Cardiac muscle cell (in vitro differentiated cells and primary cell): ENCODE measurements around the gene CLMN. TPM values are rescaled to one million over a fixed set of nuclear protein-coding genes. Genes with fewer than 3 reads are reported as not detected.

Source experiments
- DNase-seq, 2 donors: peaks; one replicate each; pipeline versions ENCODE4 v3.0.0 to v3.0.0-alpha.2; 2010 to 2017; ENCODE audit warnings: low read depth in 1 of 2, low spot score in 1 of 2
- H3K27ac ChIP-seq: fragments of 200-600 bp; sonication (generic); 2 replicates; pipeline ENCODE4 v1.5.1; 2016
- H3K27me3 ChIP-seq: fragments of 200-600 bp; sonication (generic); 2 replicates; pipeline ENCODE4 v1.6.0; 2016; ENCODE audit warnings: control low read depth
- H3K36me3 ChIP-seq: fragments of 200-600 bp; sonication (generic); 2 replicates; pipeline ENCODE4 v1.5.1; 2016; ENCODE audit warnings: control low read depth
- H3K4me1 ChIP-seq: fragments of 200-600 bp; sonication (generic); 2 replicates; pipeline ENCODE4 v1.8.1; 2017; ENCODE audit warnings: low read depth, mild to moderate bottlenecking, mixed run types
- H3K4me3 ChIP-seq: fragments of 200-600 bp; sonication (generic); 2 replicates; pipeline ENCODE4 v1.5.1; 2016; ENCODE audit warnings: mild to moderate bottlenecking
- H3K9me3 ChIP-seq: fragments of 200-600 bp; sonication (generic); 2 replicates; pipeline ENCODE4 v1.5.1; 2017; ENCODE audit warnings: low read depth, mild to moderate bottlenecking, control low read depth
- CTCF ChIP-seq: IDR thresholded peaks from 2 replicates; pipeline ENCODE4 v1.5.1; 2012; ENCODE audit warnings: low read depth, mild to moderate bottlenecking, low read length
- polyA plus RNA-seq: library from polyadenylated mRNA; unstranded; fragments of >200 nt; fragmentation: Nextera tagmentation; extraction: Ambion mirVana; gene quantifications from 2 replicates; pipeline ENCODE4 v1.2.1, GENCODE V29; 2016
- total RNA-seq: library from RNA; depleted of rRNA; stranded (reverse); fragments of >200 nt; gene quantifications from 2 replicates; pipeline ENCODE4 v1.2.3, GENCODE V29; 2016

CLMN gene
- total and polyA plus RNA-seq, 2 experiments from 2014 or later: 0.98 to 1.3 TPM

- Histone ChIP-seq H3K4me3 (no peak overlapping the region), H3K9me3 (no peaks in the 10 kb centered on the region), H3K36me3 (no peaks in the 10 kb centered on the region), H3K4me1 (peaks cover 15% of the 10 kb centered on the region), H3K27ac (no peak overlapping the region), H3K27me3 (no peaks in the 10 kb centered on the region)
- DNase-seq: no peak
- no peak for TF ChIP-seq CTCF
These were observed 154.2 kb downstream of the CLMN start for GRCh38 chr14:95165517-95165916.

DNA sequence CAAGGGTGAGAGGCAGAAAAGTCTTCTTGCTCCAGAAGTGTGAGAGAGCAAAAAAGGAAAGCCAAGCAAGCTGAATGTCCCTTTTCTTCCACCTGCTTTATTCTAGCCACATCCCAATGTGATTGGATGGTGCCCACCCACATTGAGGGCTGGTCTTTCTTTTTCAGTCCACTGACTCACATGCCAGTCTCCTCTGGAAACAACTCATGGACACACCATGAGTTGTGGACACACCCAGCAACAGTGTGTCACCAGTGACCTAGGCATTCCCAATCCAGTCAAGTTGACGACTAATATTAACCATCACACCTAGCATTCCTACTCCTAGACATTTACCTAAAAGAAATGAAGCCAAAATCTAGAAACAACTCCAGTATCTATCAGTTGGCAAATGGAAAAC lies 155.2 kb downstream of the CLMN start:
- peaks cover 15% of the 10 kb centered on the region for H3K4me1 ChIP-seq
- H3K4me3 ChIP-seq: no peak overlapping the region
- no peak for TF ChIP-seq CTCF

DNA sequence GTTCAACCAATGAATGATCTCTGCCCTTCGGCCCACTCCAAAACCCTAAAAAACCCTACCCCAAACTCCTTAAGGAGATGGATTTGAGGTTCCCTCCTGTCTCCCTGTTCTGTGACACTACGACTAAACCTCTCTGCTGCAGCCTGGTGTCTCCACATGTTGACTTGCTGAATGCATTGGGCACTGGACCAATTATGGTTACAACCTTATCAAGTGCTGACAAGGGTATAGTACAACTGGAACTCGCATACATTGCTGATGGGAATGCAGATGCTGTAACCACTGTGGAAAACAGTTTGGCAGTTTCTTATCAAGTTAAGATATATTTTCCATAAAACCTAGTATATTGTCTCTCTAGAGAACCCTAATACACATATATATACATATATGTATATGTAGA lies 156.0 kb downstream of the CLMN start:
- H3K4me1 ChIP-seq: peaks cover 15% of the 10 kb centered on the region
- H3K27ac ChIP-seq: no peak overlapping the region
- no peaks in the 10 kb centered on the region for H3K9me3 ChIP-seq
- no peak for TF ChIP-seq CTCF
- H3K27me3 ChIP-seq: no peaks in the 10 kb centered on the region
- DNase-seq: peak; percentile 39 to 86
- H3K4me3 ChIP-seq: no peak overlapping the region
- H3K36me3 ChIP-seq: no peaks in the 10 kb centered on the region

More for the DNA sequence above, 155.2 kb downstream of the CLMN start:
- no peaks in the 10 kb centered on the region for H3K27me3 ChIP-seq
- no peak overlapping the region for H3K27ac ChIP-seq
- H3K9me3 ChIP-seq: no peaks in the 10 kb centered on the region
- H3K36me3 ChIP-seq: no peaks in the 10 kb centered on the region
- no peak for DNase-seq

DNA sequence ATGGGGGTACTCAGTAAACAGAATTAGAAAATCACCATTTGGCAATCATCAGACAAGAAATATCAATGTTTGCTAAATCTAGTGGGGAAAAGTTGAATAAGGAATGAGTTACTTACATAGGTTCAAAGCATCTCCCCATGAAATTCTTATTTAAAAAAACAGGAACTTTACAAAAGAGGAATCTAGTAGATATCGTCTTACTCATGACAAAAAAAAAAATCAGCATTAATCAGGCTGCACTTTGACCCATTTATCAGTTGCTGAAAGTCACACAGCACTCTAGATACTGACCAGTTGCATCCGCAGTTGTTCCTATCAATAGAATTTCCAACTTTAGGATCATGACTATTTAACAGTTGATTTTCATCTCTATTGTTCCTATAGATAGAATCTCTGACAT lies 156.6 kb downstream of the CLMN start:
- Histone ChIP-seq H3K4me3 (no peak overlapping the region), H3K27ac (no peak overlapping the region), H3K36me3 (no peaks in the 10 kb centered on the region), H3K9me3 (no peaks in the 10 kb centered on the region), H3K27me3 (no peaks in the 10 kb centered on the region), H3K4me1 (peaks cover 15% of the 10 kb centered on the region)
- no peak for DNase-seq
- no peak for TF ChIP-seq CTCF

DNA sequence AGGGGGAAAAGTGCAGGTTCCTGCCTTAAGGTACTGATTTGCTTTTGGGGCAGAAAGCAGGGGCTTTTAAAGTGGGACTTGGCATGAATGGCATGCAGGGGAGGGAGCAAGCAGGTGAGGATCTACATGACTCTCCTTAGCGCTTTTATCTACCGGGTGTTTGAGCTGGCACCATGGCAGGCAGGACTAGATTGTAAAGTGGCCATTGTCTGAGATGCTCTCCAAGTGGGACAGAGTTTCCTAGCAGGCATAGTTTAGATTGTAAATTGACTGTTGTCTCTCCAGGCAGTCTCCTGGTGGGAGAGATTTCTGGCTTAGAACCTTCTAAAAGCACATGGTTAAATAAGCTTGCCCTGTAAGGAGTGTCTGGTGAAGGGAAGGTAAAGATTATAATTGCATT lies 157.1 kb downstream of the CLMN start:
- H3K4me3 ChIP-seq: no peak overlapping the region
- H3K27me3 ChIP-seq: no peaks in the 10 kb centered on the region
- peaks cover 15% of the 10 kb centered on the region for H3K4me1 ChIP-seq
- no peak for TF ChIP-seq CTCF
- no peak for DNase-seq
- H3K27ac ChIP-seq: no peak overlapping the region
- H3K36me3 ChIP-seq: no peaks in the 10 kb centered on the region
- no peaks in the 10 kb centered on the region for H3K9me3 ChIP-seq
